ENCODE measurements around the gene CD226.
"Not testable (repeated sequence)": the region's sequence is repeated elsewhere in the genome, so short reads cannot be mapped to it uniquely, and the experiment has no call there.

The CD226 gene

DNA sequence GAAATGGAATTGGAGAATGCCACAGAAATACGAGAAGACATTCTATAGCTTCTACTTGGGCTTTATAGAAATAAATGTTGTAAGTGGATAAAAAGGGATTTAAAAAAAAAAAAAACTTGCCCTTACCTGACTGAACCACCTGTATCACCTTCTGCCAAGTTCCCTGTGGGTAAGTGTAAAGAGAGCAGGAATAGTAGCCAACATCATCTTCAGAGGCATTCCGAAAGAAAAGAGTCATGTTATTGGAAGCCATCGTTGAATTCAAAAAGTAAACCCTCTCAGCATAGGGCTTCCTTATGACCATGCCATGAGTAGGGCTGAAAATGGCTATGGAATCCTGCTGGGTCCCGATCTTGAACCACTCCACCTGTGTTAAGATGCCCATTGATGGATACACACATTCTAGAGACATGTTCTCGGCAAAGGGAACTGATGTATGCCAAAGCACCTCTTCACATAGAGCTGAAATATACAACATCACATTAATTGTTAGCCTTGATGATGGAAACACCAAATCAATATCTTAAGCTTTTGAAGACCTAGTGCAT is 991 bp downstream of the CD226 start:
- H3K4me3 ChIP-seq (ENCODE audit: low read length), result peak overlapping the region; percentile 71
- TF ChIP-seq ZNF274 (IDR thresholded peaks at IDR 0.05; ENCODE audit: low read depth, low read length), result no peak

DNA sequence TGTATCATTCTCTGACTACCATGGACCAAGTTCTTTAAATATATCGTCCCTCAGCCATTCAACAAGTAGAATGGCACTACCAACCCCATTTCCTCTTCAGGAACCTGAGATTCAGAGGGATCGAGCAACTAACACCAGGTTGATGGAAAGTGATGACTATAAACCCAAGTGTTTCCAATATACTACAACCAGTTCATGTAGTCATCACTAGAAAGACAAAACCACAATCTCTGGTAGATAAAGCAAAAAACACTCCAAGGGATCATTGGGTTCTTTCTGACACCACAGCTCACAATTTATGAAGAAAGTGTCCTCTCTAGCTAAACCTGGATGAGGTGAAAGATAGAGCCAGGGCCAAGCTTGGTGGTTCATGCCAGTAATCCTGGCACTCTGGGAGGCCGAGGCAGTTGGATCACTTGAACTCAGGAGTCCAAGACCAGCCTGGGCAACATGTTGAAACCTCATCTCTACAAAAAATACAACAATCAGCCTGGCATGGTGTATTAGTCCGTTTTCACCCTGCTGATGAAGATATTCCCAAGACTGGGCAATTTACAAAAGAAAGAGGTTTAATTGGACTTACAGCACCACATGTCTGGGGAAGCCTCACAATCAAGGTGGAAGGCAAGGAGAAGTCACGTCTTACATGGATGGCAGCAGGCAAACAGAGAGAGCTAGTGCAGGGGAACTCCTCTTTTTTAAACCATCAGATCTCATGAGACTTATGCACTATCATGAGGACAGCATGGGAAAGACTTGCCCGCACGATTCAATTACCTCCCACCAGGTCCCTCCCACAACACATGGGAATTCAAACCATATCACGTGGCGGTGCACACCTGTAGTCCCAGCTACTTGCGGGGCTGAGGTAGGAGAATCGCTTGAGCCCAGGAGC is 2.2 kb downstream of the CD226 start:
- TF ChIP-seq ZNF274 (IDR thresholded peaks at IDR 0.05; ENCODE audit: low read depth, low read length), result no peak
- H3K4me3 ChIP-seq (ENCODE audit: low read length), result peak overlapping the region; percentile 71; the same call in 1 of the 2 replicates

DNA sequence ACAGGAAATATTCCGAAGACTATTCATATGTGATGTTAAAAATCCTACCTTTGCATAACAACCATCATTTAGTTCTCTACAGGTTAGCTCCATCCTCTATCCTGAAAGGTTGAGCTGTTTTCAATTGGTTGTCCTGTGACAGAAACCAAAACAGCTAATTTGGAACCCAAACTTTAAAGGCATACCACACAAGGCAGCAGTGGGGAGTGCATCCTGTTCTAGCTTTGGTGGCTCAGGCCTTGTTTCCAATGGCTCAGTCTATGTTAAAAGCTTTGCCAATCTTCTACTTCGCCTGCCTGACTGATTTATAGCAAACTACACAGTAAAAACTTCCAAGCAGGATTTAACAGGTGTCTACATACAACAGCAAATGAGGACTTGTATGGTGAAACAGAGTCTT is 3.2 kb downstream of the CD226 start:
- peak overlapping the region; percentile 35; the same call in 1 of the 2 replicates for H3K4me3 ChIP-seq (ENCODE audit: low read length)
- TF ChIP-seq ZNF274 (IDR thresholded peaks at IDR 0.05; ENCODE audit: low read depth, low read length), result no peak

DNA sequence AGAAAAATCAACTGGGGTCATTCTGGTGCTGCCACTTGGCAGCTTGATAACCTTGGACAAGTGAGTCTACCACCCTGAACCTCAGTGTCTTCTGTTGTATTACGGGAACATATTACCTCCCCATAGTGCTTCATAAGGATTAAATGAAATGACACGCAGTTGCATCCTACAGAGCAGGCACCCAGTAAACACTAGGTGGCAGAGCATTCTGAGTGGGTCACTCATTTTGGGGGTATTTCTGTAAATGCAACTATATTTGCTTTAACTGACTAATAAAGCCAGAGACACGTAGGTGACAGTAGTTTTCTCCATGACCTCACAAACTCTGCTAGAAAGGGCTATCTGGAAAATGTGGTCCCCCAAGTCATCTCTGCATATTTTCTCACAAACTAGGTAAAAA is 4.7 kb downstream of the CD226 start:
- TF ChIP-seq ZNF274 (IDR thresholded peaks at IDR 0.05; ENCODE audit: low read depth, low read length), result no peak
- H3K4me3 ChIP-seq (ENCODE audit: low read length), result no peak overlapping the region; the same call in 1 of the 2 replicates

DNA sequence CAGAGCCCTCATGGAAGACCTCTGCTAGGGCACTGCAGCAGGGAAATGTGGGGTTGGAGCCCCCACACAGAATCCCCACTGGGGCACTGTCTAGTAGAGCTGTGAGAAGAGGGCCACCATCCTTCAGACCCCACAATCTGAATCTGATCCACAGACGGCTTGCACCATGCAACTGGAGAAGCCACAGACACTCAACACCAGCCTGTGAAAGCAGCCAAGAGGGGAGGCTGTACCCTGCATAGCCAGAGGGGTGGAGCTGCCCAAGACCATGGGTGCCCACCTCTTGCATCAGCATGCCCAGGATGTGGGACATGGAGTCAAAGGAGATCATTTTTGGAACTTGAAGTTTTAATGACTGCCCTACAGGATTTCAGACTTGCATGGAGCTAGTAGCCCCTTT is 6.5 kb downstream of the CD226 start:
- no peak overlapping the region for H3K4me3 ChIP-seq (ENCODE audit: low read length)
- TF ChIP-seq ZNF274 (IDR thresholded peaks at IDR 0.05; ENCODE audit: low read depth, low read length), result no peak

DNA sequence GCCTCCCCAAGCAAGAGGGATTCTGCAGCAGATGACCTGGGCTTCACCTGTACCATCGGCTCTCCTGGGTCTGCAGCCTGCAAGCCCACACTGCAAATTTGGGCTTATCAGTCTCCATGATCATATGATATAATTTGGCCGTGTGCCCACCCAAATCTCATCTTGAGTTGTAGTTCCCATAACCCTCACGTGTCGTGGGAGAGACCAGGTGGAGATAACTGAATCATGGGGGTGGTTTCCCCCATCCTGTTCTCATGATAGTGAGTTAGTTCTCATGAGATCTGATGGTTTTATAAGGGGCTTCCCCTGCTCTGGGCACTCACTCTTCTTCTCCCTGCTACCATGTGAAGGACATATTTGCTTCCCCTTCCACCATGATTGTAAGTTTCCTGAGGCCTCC is 7.9 kb downstream of the CD226 start:
- not testable (repeated sequence) for H3K4me3 ChIP-seq (ENCODE audit: low read length)

DNA sequence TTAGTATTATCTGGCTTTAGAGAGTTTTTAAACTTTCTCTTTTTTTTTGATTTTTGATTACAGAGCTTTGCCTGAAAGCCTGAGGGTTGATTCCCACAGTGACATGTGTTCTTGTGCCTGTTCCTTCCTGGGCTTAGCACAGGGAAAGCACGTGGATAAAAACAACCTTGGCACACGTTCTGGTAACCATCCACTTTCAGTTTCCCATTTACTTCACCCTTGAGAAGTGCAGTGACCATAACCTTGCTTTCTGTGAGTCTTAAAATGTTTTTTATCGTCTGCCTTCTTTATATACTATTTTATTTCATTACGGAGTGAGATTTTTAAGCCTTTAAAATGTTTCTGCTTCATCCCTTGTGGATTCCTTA is 11.5 kb downstream of the CD226 start:
- TF ChIP-seq ZNF274 (IDR thresholded peaks at IDR 0.05; ENCODE audit: low read depth, low read length), result no peak
- H3K4me3 ChIP-seq (ENCODE audit: low read length), result peak overlapping the region; percentile 63; the same call in 1 of the 2 replicates

DNA sequence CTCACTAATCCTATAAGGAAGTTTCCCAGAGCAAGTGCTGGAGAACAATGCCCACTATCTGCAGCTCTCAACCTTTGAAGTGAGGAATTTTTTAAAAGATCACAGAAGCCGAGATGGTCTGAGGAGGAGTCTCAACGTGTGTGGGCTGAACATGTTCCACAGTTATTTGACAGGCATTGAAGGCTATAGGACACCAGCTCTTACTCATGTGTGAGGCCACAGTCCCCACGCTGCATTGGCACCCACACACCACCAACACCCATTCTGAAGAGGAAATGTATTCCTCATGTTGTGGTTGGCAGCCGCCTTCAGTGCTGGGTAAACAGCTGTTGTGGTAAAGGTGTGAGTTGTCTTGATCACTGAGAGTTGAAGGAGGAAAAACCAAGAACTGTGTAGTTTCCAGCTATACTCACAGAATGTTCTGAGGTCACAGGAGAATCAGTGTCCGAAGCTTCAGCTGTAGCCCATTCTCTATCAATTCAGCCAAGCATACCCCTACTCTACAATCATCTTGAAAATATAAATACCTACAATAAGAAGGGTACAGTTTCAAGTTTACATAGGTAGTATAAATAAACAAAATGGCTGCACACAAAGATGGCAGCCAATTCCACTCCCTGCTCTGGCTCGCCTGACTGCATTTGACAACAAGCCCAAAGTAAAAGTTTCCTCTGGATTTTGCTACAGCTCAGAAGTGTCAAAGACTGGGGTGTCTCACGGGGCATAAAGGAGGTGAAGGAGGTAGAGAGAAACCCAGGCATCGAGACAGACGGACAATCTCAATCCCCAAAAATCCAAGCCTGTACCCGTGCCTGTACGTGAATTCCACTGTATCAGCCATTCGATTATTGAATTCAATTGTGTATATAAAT is 12.1 kb downstream of the CD226 start:
- H3K4me3 ChIP-seq (ENCODE audit: low read length), result peak overlapping the region; percentile 63; the same call in 1 of the 2 replicates
- TF ChIP-seq ZNF274 (IDR thresholded peaks at IDR 0.05; ENCODE audit: low read depth, low read length), result no peak

DNA sequence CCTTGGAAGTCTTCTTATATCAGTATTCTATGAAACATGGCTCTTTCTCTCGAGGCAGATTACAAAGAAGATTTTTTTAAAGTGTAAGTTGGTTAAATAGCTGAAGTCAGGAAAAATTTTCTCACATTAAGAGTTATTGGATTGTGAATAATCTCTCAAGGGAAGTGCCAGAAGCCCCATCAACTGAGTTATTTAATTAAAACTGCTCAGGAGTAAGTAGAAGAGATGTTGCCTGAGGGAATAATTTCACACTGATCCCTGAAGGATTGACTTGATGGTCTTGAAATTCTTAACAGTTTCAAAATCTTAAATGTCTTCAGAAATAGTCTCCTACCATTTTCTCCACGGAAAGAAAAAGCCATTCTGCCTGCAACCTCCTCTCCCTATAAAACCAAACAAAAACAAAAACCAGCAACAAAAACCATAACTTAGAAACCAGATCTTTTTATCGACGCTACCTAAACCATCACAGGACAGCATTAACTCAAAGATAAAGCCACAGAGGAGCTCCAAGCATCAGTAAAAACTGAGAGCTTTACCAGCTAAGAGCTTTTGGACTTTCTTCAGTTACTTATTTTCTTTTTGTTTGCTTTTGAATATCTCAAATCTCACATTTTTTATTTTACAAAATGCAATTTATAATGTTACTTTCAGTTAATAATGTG is 12.9 kb downstream of the CD226 start:
- no peak overlapping the region for H3K4me3 ChIP-seq (ENCODE audit: low read length)
- TF ChIP-seq ZNF274 (IDR thresholded peaks at IDR 0.05; ENCODE audit: low read depth, low read length), result no peak

DNA sequence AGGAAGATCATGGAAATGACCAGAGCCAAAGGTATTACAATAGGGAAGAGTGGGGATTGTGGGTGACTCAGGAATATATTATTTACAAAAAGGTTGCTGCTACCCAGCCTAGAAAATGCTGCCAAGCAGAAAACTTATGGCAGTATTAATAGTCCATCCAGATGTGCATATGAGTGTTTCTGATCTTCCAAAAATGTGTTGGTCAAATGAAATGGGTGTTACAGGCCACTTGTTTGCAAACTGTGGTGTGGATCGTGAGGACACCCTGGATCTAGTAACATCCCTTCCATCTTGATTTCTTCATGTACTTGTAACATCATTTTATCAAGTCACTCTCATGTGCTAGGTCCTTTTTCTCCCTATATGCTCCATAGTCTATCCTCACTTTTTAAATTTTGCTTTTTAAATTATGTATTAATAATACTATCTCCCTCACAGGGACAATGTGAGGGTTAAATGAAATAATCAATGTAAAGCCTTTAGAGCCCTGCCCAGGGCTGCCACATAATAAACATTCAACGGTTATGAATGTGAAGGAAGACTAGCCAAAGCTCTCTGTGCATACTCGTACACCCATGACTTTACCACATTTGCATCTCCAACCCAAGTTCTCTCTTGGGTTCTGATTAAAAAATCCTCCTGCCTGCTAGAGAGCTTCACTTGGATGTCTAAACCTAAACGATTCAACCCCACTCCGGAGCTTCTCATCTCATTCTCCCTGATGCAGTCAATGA is 18.5 kb downstream of the CD226 start:
- no peak overlapping the region for H3K4me3 ChIP-seq (ENCODE audit: low read length)
- no peak for TF ChIP-seq ZNF274 (IDR thresholded peaks at IDR 0.05; ENCODE audit: low read depth, low read length)

DNA sequence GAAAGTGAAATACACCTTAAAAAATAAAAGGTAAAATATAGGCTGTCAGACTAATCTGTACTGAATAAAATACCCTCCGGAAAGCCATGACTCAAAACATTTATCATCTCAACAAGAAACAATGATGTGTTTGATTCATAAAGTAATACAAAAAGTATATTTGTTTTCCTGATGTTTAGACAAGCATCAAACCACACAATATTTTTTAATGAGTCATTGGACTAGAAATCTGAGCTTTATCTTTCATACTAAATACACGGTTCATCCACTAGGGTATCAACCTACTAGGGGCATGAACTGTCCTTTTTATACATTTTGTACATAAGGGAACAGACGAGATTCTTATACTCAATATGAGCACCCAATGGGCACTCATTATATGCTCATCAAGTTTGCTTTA is 31.3 kb downstream of the CD226 start:
- H3K4me3 ChIP-seq (ENCODE audit: low read length), result no peak overlapping the region
- no peak for TF ChIP-seq ZNF274 (IDR thresholded peaks at IDR 0.05; ENCODE audit: low read depth, low read length)

DNA sequence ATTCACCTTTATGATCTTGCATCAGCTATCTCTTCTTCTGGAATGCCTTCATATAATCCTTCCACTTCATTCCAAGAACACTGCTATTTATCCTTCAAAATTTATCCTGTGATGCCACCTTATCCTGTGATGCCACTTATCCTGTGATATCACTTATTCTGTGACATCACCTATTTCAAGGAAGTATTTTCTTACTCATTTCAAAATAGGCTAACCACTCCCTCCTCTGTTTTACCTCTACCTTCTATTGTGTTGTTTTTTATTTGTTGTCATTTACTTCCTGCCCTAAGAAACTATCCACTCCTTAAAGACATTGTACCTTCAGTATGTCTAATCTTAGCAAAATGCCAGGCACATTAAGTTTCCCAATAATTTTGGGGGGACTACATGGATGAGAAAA is 38.8 kb downstream of the CD226 start:
- no peak for TF ChIP-seq ZNF274 (IDR thresholded peaks at IDR 0.05; ENCODE audit: low read depth, low read length)
- no peak overlapping the region for H3K4me3 ChIP-seq (ENCODE audit: low read length)

DNA sequence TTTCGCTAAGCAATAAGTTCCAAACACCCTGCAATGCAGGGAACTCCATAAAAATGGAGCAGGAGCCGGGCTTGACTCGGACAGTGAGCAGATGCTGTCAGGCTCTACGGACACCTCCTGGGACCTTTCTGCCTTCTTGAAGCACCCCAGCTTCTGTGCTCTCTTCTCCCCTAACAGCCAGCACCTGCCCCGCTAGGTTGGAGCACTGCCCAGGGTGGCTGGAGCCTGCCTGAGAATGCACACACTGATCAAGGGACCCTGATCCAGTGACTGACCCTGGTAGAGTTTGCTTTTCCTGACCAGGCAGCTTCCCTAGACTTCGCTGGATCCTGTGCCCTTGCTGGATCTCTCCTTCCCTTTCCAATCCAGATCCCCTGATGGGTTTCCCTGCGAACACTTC is 40.9 kb downstream of the CD226 start:
- no peak overlapping the region for H3K4me3 ChIP-seq (ENCODE audit: low read length)
- TF ChIP-seq ZNF274 (IDR thresholded peaks at IDR 0.05; ENCODE audit: low read depth, low read length), result no peak
